Breast epithelium (tissue), 3 donors: ENCODE data around the gene EEPD1.

Experiments used
- POLR2A ChIP-seq: fragments of 450-650 bp; IDR thresholded peaks from one replicate; pipeline ENCODE4 v1.6.1; 2016; ENCODE audit warnings: antibody characterized with exemption, mild to moderate bottlenecking, moderate library complexity
- TF ChIP-seq, protein P1 (sequence below), 3 donors: fragments of 450-650 bp; IDR thresholded peaks; one replicate each; pipeline ENCODE4 v1.5.1; 2016 to 2017; ENCODE audit warnings: antibody characterized with exemption in 3 of 3, mild to moderate bottlenecking in 3 of 3, moderate library complexity in 3 of 3

DNA sequence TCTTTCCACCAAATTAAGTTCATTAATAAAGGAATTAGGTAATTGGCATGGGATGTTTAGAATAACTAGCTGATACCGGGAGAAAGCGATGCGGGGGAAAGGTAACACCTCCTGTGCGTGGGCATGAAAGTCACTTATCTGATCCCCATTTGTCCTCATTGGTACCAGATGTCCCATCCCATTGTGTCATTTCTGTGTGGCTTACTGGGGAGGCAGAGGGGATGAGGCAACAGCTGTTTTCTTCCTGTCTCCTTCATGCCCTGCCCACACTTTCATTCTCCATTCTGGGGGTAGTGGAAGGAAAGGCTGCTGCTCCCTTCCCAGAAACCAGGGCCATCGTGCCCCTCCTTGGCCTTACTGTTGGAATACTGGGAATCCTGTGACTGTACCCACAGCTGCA is 27.1 kb downstream of the EEPD1 start:
- TF ChIP-seq, protein P1, sequence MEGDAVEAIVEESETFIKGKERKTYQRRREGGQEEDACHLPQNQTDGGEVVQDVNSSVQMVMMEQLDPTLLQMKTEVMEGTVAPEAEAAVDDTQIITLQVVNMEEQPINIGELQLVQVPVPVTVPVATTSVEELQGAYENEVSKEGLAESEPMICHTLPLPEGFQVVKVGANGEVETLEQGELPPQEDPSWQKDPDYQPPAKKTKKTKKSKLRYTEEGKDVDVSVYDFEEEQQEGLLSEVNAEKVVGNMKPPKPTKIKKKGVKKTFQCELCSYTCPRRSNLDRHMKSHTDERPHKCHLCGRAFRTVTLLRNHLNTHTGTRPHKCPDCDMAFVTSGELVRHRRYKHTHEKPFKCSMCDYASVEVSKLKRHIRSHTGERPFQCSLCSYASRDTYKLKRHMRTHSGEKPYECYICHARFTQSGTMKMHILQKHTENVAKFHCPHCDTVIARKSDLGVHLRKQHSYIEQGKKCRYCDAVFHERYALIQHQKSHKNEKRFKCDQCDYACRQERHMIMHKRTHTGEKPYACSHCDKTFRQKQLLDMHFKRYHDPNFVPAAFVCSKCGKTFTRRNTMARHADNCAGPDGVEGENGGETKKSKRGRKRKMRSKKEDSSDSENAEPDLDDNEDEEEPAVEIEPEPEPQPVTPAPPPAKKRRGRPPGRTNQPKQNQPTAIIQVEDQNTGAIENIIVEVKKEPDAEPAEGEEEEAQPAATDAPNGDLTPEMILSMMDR (IDR thresholded peaks at IDR 0.05) = no peak
- no peak for TF ChIP-seq POLR2A
